HG03565 (cell line): ENCODE results near the gene ANKRD11.
"Not testable (repeated sequence)": the region's sequence is repeated elsewhere in the genome, so short reads cannot be mapped to it uniquely, and the experiment has no call there.

Source experiments
- ATAC-seq: cut with Tn5 transposase; IDR thresholded peaks from one replicate; pipeline ENCODE4 v1.9.1; 2021; ENCODE audit warnings: mild to moderate bottlenecking, moderate library complexity; ENCODE audit not compliant: unreplicated experiment

ANKRD11 gene

DNA sequence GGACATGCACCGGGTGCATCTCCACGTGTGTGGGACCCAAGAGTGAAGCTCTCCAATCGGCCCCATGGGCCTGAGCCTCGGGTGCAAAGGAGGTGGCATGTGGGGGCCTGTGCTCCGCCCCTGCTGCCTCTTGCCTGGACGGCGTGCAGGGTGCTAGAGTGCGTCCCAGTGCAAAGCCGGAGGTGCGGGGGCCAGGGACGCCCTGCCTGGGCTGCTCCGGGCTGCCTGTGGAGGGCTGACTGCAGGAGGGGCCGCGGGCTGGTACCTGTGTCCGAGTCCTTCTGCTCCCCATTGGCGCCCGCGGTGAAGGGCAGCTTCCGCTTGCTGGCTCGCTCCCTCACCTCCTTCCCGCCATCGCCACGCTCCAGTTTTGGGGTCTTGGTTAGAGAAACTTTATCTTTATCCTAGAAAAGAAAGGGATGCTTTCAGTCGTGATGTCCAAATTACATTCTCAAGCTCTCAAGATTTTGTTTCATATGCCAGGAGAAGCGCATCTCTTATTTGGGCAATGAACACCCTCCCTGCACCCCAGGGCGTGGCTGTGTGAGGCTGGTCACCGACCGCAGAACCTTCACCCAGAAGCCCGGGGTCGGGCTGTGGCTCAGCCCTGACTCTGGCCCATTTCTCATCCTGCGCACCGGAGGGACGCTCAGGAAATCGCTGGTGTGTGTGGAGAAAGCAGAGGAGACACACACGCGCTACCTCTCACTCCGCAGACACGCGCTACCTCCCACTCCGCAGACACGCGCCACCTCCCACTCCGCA, 185.2 kb downstream of the ANKRD11 start:
- no peak for ATAC-seq

GRCh38 chr16:89304181-89304851, 186.0 kb downstream of the ANKRD11 start:
- ATAC-seq: no peak

DNA sequence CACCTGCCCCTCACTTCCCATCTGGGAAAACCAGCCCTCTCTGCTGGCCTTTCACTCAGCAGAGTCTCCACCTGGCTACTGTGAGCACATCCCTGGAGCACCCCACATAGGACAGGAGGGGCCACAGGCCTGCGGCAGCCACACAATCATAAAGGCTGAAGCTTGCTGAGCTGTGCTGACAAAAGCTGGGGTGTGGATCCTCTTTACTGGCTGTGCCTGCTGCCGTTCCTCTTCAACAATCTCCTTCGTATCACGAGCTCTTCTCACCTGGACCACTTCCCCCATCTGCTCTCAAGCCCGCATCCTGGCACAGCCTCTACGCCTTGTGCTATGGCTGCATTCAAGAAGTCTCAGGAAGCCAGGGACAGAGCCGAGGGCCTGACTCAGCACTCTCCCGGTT, 186.7 kb downstream of the ANKRD11 start:
- no peak for ATAC-seq

DNA sequence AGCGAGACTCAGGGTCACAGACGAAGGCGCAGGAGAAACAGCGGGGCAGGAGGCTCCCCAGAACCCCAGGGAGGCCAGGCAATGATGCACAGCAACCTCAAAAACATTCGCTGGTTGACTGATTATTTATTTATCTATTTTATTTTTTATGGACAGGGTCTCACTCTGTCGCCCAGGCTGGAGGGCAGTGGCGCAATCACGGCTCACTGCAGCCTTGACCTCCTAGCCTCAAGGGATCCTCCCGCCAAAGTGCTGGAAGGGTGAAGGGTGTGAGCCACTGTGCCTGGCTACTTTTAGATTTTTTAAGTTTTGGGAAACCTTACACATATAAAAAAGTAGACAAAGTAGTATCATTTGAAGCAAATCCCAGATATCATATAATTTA, 189.4 kb downstream of the ANKRD11 start:
- no peak for ATAC-seq

- no peak for ATAC-seq
Measured at GRCh38 chr16:89300311-89300975, 189.9 kb downstream of the ANKRD11 start.

DNA sequence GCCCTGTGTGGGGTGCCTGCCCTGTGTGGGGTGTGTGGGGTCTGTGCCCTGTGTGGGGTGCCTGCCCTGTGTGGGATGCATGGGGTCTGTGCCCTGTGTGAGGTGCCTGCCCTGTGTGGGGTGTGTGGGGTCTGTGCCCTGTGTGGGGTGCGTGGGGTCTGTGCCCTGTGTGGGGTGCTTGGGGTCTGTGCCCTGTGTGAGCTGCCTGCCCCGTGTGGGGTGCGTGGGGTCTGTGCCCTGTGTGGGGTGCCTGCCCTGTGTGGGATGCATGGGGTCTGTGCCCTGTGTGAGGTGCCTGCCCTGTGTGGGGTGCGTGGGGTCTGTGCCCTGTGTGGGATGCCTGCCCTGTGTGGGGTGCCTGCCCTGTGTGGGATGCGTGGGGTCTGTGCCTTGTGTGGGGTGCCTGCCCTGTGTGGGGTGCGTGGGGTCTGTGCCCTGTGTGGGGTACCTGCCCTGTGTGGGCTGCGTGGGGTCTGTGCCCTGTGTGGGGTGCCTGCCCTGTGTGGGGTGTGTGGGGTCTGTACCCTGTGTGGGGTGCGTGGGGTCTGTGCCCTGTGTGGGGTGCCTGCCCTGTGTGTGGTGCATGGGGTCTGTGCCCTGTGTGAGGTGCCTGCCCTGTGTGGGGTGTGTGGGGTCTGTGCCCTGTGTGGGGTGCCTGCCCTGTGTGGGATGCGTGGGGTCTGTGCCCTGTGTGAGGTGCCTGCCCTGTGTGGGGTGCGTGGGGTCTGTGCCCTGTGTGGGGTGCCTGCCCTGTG, 190.8 kb downstream of the ANKRD11 start:
- not testable (repeated sequence) for ATAC-seq

DNA sequence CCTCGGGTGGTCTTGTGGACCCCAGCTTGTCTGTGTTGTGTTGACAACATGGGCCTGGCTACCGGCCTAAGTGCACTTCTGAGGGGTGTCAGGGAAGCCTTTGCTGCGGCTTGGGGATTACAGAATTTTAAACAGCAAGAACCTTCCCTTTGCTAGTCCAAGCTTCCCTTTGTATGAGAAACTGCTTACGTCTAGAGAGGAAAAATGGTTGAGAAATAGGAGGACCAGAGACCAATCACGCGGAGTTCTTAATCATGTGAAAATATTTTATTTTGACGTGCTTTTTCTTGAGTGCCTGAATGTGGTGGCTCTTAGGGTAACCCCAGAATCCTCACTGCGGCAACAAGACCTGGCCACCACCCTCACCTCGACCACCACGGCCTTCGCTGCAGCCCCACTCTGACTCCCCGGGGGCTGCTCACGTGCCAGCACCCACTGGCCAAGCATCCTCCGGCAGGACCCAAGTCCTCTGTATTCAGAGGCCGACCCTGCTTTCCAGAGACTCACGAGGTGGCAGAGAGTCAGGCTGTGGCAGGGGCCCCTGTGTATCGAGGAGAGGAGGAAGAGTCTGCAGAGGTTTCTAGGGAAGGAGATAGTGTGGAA, 191.6 kb downstream of the ANKRD11 start:
- ATAC-seq: no peak

DNA sequence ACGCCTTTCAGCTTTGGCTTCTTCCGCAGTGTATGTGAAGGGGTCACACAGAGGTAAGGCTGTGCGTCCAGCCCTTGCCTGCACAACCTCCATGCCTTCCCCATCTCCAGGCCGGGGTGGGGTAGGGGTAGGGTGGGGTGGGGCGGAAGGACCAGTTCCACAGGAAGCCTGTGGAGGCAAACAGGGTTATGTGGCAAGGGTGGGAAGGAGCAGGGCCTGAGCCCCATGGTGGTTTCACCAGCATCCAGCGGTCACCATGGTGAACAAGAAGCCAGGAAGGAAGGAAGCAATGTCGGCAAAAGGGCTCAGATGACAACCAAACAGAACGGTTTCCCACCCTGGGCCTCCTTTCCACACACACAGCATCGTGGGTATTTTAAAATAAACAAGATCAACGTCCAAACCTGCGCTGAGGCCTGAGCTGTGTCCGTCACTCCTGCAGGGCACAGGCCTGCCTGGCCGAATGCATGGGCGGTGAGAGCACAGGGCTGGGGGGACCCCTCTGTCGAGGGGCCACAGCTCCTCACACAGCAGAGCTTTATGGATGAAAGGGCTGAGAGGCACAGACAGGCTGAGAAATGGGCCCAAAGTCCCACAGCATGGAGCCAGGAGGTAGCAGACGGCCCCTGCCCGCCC, 192.3 kb downstream of the ANKRD11 start:
- ATAC-seq: no peak

- no peak for ATAC-seq
Measured at GRCh38 chr16:89297156-89297874, 193.0 kb downstream of the ANKRD11 start.

DNA sequence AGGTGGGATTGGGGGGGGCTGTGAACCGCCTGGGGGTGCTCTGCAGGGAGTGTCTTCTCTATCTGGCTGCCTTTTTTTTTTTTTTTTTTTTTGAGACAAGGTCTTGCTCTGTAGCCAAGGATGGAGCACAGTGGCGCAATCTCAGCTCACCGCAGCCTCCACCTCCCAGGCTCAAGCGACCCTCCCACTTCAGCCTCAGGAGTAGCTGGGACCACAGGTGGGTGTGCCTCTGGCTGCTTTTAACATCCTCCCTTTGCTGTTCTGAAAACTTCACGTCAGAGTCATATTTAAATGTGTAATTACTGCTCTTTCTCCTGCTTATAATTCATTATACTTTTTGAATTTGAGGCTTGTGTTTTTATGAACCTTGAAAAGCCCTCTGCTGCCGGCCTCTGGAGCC, 194.4 kb downstream of the ANKRD11 start:
- no peak for ATAC-seq

- ATAC-seq: no peak
Measured at GRCh38 chr16:89295071-89295900, 195.1 kb downstream of the ANKRD11 start.

- ATAC-seq: no peak
Measured at GRCh38 chr16:89294486-89294885, 195.9 kb downstream of the ANKRD11 start.

DNA sequence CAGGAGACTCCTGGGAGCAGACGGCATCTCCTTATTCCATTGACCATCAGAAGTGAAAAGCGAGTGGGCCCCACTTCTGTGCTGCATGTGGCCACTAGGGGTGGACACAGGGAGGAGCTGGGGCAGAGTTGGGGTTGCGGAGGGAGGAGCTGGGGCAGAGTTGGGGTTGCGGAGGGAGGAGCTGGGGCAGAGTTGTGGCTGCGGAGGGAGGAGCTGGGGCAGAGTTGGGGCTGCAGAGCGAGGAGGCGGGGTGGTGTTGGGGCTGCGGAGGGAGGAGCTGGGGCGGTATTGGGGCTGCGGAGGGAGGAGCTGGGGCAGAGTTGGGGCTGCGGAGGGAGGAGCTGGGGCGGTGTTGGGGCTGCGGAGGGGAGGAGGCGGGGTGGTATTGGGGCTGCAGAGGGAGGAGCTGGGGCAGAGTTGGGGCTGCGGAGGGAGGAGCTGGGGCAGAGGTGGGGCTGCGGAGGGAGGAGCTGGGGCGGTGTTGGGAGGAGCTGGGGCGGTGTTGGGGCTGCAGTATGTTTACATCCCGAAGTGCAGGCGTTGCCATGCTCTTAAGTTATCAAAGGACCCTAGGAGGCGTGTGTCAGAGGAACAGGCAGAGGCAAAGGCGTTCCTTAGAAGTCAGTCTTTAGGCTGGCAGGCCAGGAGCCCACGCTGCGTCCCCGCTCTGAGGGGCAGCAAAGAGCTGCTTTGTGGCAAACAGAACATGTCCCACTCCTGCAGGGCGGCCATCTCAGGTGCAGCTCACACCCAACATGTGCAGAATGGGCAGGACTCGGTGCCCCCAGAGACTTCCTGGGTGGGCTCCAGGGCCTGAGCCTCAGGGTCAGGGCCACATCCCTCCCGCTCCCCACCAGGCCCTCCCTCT, 196.9 kb downstream of the ANKRD11 start:
- ATAC-seq: no peak

DNA sequence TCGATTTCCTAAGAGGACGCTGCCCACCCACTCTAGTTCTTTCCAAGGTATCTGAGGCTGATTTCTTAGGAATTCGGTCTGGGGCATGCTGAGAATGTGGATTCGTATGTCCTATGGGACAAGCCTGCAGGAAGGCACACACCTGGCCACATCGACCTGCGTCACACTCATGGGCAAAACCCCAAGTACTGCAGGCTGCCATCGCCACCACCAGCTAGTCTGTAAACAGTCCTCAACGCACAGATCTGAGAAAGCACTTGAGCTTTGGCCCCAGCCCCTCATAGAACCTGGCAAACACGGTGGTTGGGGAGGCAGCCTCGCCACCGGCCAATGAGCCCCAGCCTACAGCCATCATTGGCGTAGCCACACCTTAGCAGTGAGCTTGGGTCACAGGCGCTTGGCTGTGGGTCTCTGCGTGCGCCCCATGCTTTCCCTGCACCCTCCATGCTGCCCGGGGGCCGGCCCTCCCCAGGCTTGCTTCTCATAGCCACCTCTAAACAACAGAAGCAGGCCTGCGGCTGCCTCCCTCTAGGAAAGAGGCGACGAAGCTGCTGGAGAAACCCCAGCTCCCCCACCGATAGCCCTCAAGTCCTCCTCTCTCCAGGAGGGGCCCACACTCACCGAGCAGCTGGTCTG, 197.8 kb downstream of the ANKRD11 start:
- ATAC-seq: no peak

DNA sequence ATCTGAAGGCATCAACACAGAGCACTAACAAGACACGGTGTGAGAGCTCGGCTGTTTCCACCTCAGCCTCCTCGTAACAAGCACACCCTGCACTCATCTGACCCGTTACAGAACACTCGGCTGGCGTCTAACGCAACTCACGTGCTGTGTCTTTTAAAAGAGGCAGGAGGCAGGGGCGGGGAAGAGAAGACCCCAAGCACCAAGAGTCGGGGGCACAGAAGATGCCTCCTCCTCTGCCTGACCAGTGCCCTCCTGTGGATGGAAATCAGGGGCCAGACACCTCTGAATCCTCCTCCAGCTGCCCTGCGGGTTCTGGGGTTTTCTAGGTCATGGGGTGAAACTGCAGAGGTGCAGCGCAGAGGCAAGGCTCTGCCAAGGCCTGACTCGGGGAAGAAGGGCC, 198.6 kb downstream of the ANKRD11 start:
- ATAC-seq: no peak

DNA sequence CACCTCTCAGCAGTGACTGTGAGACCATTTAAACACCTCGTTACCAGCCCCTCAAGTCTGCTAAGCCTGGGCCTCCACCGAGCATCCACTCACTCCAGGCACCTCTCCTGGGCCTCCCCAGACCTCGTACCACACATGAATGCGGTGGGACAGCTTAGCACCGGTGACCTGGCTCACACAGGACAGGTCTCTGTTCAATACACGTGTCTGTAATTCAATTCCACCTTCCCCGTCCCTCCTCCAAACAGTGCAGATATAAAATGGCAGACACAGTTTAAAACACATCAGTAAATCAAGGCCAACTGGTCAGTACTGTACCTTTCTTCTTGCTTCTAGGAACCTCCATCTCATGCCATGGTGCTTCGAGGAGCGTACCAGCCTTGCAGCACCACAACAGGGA, 199.0 kb downstream of the ANKRD11 start:
- ATAC-seq: no peak

DNA sequence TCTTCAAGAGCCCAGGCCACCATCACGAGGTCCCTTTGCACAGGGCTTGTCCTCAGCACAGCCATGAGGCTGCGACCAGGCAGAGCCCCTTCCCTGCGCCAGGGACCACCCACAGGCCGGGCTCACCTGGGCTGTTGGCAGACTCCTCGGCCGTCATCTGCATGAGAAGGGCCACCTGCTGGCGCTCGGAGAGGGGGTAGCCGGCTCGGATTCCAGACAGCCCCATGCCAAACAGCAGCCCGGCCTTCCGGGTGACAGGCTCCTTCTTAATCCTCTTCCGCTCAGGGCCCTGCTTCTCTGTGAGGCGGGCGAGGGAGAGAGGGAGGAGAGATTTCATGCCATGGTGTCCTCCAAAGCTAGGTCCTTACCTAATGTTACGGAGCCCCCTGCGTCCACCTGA, 199.5 kb downstream of the ANKRD11 start:
- no peak for ATAC-seq

DNA sequence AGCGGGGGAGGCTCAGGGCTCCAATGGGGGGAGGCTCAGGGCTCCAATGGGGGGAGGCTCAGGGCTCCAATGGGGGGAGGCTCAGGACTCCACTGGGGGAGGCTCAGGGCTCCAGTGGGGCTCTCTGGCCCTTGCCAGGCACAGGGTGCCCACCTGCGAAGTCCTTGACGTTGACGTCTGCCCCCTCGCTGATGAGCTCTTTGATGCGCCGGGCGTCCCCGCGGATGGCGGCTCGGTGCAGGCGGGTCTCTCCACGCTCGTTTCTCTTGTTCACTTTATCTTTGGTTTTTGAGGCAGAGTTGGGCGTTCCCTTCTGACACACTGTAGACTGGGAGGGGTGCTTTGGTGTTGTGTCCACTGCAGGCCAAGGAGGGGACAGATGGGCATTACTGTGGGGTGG, 199.9 kb downstream of the ANKRD11 start:
- ATAC-seq: no peak
